B cell (primary cell): ENCODE measurements around the gene RPS18. TPM values are rescaled to one million over a fixed set of nuclear protein-coding genes. Genes with fewer than 3 reads are reported as not detected.

Source experiments
- ATAC-seq: fragments of 200-7000 bp; cut with Tn5 transposase; one replicate; pipeline ENCODE4 v1.10.0; 2021; ENCODE audit warnings: low read depth, mild to moderate bottlenecking, moderate number of reproducible peaks, moderate library complexity
- CTCF ChIA-PET: fragments of 350-600 bp; sonication (Branson Sonifier 250); formaldehyde crosslinking; loops from one replicate; lab custom pipeline; 2021; ENCODE audit warnings: antibody characterized with exemption, inconsistent platforms; lab: Charles Lee
- POLR2A ChIA-PET: fragments of 350-600 bp; sonication (Branson Sonifier 250); formaldehyde crosslinking; loops from one replicate; lab custom pipeline; 2021; ENCODE audit warnings: antibody characterized with exemption; lab: Charles Lee
- DNase-seq: peaks from one replicate; pipeline ENCODE4 v3.0.0; 2013
- H2AFZ ChIP-seq: 2 replicates; pipeline ENCODE4 v1.6.1; 2012; ENCODE audit warnings: mild to moderate bottlenecking, low read depth, low read length; ENCODE audit not compliant: insufficient read depth, poor library complexity, severe bottlenecking
- H3K27ac ChIP-seq, 2 donors: 1 replicate in 1 of 2; 2 replicates in 1 of 2; pipeline ENCODE4 v1.5.1; 2012 to 2013; ENCODE audit warnings: low read length in 2 of 2, mild to moderate bottlenecking in 2 of 2, moderate library complexity in 1 of 2
- H3K27me3 ChIP-seq, 4 experiments: fragments of 200-600 bp in 1 of 4; sonication (generic) in 1 of 4; replicated peaks in 1 of 4; 1 replicate in 2 of 4; 2 replicates in 2 of 4; pipeline versions ENCODE4 v1.6.1 to v1.7.0; 2013 to 2016; ENCODE audit warnings: low read length in 3 of 4, mild to moderate bottlenecking in 2 of 4, mixed read lengths in 1 of 4, moderate library complexity in 1 of 4; ENCODE audit not compliant: insufficient read depth in 4 of 4, control insufficient read depth in 3 of 4; ENCODE audit errors: control extremely low read depth in 1 of 4
- H3K36me3 ChIP-seq, 2 experiments: replicated peaks in 1 of 2; 1 replicate in 1 of 2; 2 replicates in 1 of 2; pipeline versions ENCODE4 v1.6.1 to v1.7.1; 2013; ENCODE audit warnings: low read length in 1 of 2; ENCODE audit not compliant: insufficient read depth in 2 of 2, control insufficient read depth in 1 of 2; ENCODE audit errors: control extremely low read depth in 1 of 2, extremely low read depth in 1 of 2
- H3K4me1 ChIP-seq, 2 donors: fragments of 200-600 bp in 1 of 2; sonication (generic) in 1 of 2; 1 replicate in 1 of 2; 2 replicates in 1 of 2; pipeline versions ENCODE4 v1.5.1 to v1.6.1; 2013 to 2017; ENCODE audit warnings: low read length in 2 of 2; ENCODE audit not compliant: control insufficient read depth in 2 of 2, insufficient read depth in 2 of 2
- H3K4me2 ChIP-seq: replicated peaks from 2 replicates; pipeline ENCODE3; 2012; ENCODE audit warnings: mild to moderate bottlenecking, low read depth, low read length; ENCODE audit not compliant: poor library complexity, severe bottlenecking
- H3K4me3 ChIP-seq, 5 experiments: fragments of 200-600 bp in 1 of 5; sonication (generic) in 1 of 5; 1 replicate in 3 of 5; 2 replicates in 2 of 5; pipeline versions ENCODE4 v1.5.1 to v1.7.0; 2011 to 2016; ENCODE audit warnings: low read length in 4 of 5, mild to moderate bottlenecking in 4 of 5, low read depth in 2 of 5, control low read depth in 1 of 5, moderate library complexity in 1 of 5; ENCODE audit not compliant: insufficient read depth in 1 of 5; ENCODE audit errors: control extremely low read depth in 1 of 5, extremely low read depth in 1 of 5
- H3K79me2 ChIP-seq: fragments of 200-600 bp; sonication (generic); one replicate; pipeline ENCODE4 v1.6.0; 2016; ENCODE audit warnings: low read length; ENCODE audit not compliant: control insufficient read depth, insufficient read depth
- H3K9ac ChIP-seq: fragments of 200-600 bp; sonication (generic); 2 replicates; pipeline ENCODE4 v1.6.1; 2017; ENCODE audit warnings: mild to moderate bottlenecking, low read length, moderate library complexity
- H3K9me3 ChIP-seq, 3 donors: one replicate each; pipeline versions ENCODE4 v1.6.1 to v1.7.1; 2013; ENCODE audit warnings: low read length in 2 of 3; ENCODE audit not compliant: control insufficient read depth in 2 of 3, insufficient read depth in 1 of 3; ENCODE audit errors: control extremely low read depth in 1 of 3
- H4K20me1 ChIP-seq: 2 replicates; pipeline ENCODE4 v1.6.0; 2012; ENCODE audit warnings: mild to moderate bottlenecking, low read length; ENCODE audit not compliant: insufficient read depth, control insufficient read depth, poor library complexity, severe bottlenecking
- H3K27ac Mint-ChIP-seq: one replicate; pipeline ENCODE4 v1.8.0; 2021; ENCODE audit warnings: mixed read lengths
- H3K27me3 Mint-ChIP-seq: one replicate; pipeline ENCODE4 v1.8.0; 2021; ENCODE audit warnings: mixed read lengths
- H3K4me1 Mint-ChIP-seq: one replicate; pipeline ENCODE4 v1.8.0; 2021; ENCODE audit warnings: mixed read lengths
- H3K4me3 Mint-ChIP-seq: one replicate; pipeline ENCODE4 v1.8.0; 2021; ENCODE audit warnings: mixed read lengths
- H3K9me3 Mint-ChIP-seq: one replicate; pipeline ENCODE4 v1.8.0; 2022; ENCODE audit warnings: mixed read lengths; ENCODE audit not compliant: insufficient read depth
- EZH2 ChIP-seq: IDR thresholded peaks from 2 replicates; pipeline ENCODE4 v1.6.1; 2012; ENCODE audit warnings: borderline replicate concordance, low read depth, mild to moderate bottlenecking, moderate library complexity, low read length; ENCODE audit not compliant: insufficient read depth, poor library complexity, severe bottlenecking
- WGBS: methylation state at CpG from one replicate; pipeline ENCODE4 v1.1.5; 2013; ENCODE audit warnings: missing lambda C conversion rate; ENCODE audit not compliant: insufficient coverage; 5-methylcytosine and 5-hydroxymethylcytosine counted together
- intact Hi-C: fragments of 100-400 bp; cut with micrococcal nuclease; formaldehyde crosslinking; loops from one replicate; pipeline ENCODE4 v1.10.0; 2022
- polyA plus RNA-seq: library from polyadenylated mRNA; depleted of rRNA; stranded (reverse); fragments of >200 nt; gene quantifications from 2 replicates; pipeline ENCODE4 v1.2.3, GENCODE V29; 2012
- total RNA-seq, 2 donors: library from RNA; stranded (reverse); fragments of 120-200 nt in 1 of 2; gene quantifications; 1 replicate in 1 of 2; 2 replicates in 1 of 2; pipeline versions ENCODE4 v1.2.3 to v1.2.4, GENCODE V29; 2013 to 2022
- TF ChIP-seq, protein P1 (sequence below): fragments of 200-600 bp; IDR thresholded peaks from one replicate; pipeline ENCODE4 v1.8.0; 2022; ENCODE audit warnings: antibody characterized with exemption, mild to moderate bottlenecking

Gene RPS18
- total and polyA plus RNA-seq, 2 donors (not counting 1 experiment from before 2014, with no cell fraction given) = 3,830 to 5,829 TPM

DNA sequence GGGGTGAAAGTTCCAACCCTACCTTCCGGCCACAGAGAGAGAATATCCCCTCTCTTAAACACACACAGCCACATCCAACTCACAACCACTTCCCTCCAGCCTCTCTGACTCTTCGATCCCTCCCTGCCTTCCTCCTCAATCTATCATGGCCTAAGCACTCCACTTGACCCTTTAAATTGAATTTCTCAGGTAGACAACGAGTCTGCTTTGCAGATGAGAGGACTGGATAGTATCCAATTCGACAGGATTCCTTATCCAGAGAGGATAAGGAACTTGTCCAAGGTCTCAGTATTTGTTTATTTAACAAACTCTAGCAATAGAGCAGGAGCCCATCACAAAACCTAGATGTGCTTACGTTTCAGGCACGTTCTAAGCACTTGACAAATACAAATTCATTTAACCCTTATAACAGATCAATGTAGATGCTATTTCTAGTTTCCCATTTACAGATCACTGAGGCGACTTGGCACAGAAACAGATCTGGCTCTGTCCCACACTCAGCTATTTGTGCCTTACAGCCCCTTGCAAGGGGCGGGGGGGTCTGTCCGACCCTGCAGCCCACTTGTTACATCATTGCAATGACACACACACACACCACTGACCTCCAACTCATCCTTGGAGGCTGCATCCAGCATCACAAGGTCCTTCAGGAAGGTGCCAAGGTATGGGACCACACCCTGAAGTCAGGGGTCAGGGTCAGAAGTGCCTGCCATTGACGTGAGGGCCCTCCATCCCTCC is 22.4 kb downstream of the RPS18 start:
- Histone ChIP-seq H3K27ac (no peak overlapping the region), H2AFZ (no peak overlapping the region), H3K4me1 (peaks cover 16 to 26% of the 10 kb centered on the region in 2 donors), H3K9ac (no peak overlapping the region), H3K4me2 (no peak overlapping the region), H3K79me2 (peaks cover 25% of the 10 kb centered on the region), H3K27me3 (no peaks in the 10 kb centered on the region), H3K4me3 (no peak overlapping the region), H3K9me3 (no peaks in the 10 kb centered on the region), H4K20me1 (peaks cover 20% of the 10 kb centered on the region), H3K36me3 (peaks cover 0 to 60% of the 10 kb centered on the region in 2 experiments)
- Mint-ChIP-seq H3K27ac (peak overlapping the region; percentile 53), H3K27me3 (no peaks in the 10 kb centered on the region), H3K4me3 (no peak overlapping the region), H3K9me3 (no peaks in the 10 kb centered on the region), H3K4me1 (peaks cover 38% of the 10 kb centered on the region)
- 95% methylated on average over 8 of the region's 10 CpGs for whole genome bisulfite sequencing
- no peak for DNase-seq
- ATAC-seq = no peak
- CTCF ChIA-PET = interaction anchor here (1.8 kb wide), 1 partner anchor 17 kb away, joined by 4 read pairs; the partner anchor contains the start of gene B3GALT4
- intact Hi-C loops = no loop called here
- TF ChIP-seq, protein P1, sequence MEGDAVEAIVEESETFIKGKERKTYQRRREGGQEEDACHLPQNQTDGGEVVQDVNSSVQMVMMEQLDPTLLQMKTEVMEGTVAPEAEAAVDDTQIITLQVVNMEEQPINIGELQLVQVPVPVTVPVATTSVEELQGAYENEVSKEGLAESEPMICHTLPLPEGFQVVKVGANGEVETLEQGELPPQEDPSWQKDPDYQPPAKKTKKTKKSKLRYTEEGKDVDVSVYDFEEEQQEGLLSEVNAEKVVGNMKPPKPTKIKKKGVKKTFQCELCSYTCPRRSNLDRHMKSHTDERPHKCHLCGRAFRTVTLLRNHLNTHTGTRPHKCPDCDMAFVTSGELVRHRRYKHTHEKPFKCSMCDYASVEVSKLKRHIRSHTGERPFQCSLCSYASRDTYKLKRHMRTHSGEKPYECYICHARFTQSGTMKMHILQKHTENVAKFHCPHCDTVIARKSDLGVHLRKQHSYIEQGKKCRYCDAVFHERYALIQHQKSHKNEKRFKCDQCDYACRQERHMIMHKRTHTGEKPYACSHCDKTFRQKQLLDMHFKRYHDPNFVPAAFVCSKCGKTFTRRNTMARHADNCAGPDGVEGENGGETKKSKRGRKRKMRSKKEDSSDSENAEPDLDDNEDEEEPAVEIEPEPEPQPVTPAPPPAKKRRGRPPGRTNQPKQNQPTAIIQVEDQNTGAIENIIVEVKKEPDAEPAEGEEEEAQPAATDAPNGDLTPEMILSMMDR = no peak
- TF ChIP-seq EZH2 = no peak
- POLR2A ChIA-PET = interaction anchor here (0.5 kb wide), 1 partner anchor 96 kb away, joined by 6 read pairs; no protein-coding TSS in a partner anchor
